ENCODE data around the gene SCNM1. TPM values are rescaled to one million over a fixed set of nuclear protein-coding genes. Genes with fewer than 3 reads are reported as not detected.

SCNM1 gene
- total and polyA plus RNA-seq, 2 experiments from 2014 or later: 27.1 to 92.3 TPM

GRCh38 chr1:151184211-151184610 is 18.3 kb downstream of the SCNM1 start:
- H2AFZ ChIP-seq: no peak overlapping the region
- Mint-ChIP-seq H3K27ac (no peak overlapping the region), H3K4me3 (no peak overlapping the region), H3K4me1 (peaks cover 7% of the 10 kb centered on the region; the same call in 2 of the 3 replicates), H3K27me3 (ENCODE audit: insufficient read depth, low read depth, poor library complexity) (peaks cover 2% of the 10 kb centered on the region), H3K36me3 (ENCODE audit: low read depth) (peaks cover 64% of the 10 kb centered on the region), H3K9me3 (no peaks in the 10 kb centered on the region)
- DNase-seq (ENCODE audit: low spot score): no peak
- 0 out of 2 replicates have a peak, but pooled peaks cover 10% of the 10 kb centered on the region for H3F3A ChIP-seq (replicated peaks; ENCODE audit: low read depth)
- no peak for ATAC-seq
- no peak overlapping the region for H3K4me2 ChIP-seq
- H3K4me1 ChIP-seq (ENCODE audit: insufficient read depth): peaks cover 3% of the 10 kb centered on the region; the same call in 1 of the 2 replicates
- no peaks in the 10 kb centered on the region for H3K27me3 ChIP-seq (ENCODE audit: insufficient read depth)
- H3K79me2 ChIP-seq (replicated peaks; ENCODE audit: insufficient read depth): peaks cover 32% of the 10 kb centered on the region
- no peak overlapping the region for H3K27ac ChIP-seq (ENCODE audit: low read depth)
- no peaks in the 10 kb centered on the region for H3K9me2 ChIP-seq (ENCODE audit: insufficient read depth)
- H4K20me1 ChIP-seq (replicated peaks; ENCODE audit: insufficient read depth): peaks cover 7% of the 10 kb centered on the region
- H3K4me3 ChIP-seq: no peak overlapping the region
- H3K36me3 ChIP-seq (ENCODE audit: insufficient read depth): peaks cover 35% of the 10 kb centered on the region
- TF ChIP-seq STAT1 (IDR thresholded peaks at IDR 0.05; ENCODE audit: unreplicated experiment) (no peak), ZNF114 (CRISPR knock-in tag; IDR thresholded peaks at IDR 0.05) (no peak), NANOG (IDR thresholded peaks at IDR 0.05; ENCODE audit: borderline replicate concordance) (no peak), REST (IDR thresholded peaks at IDR 0.05; ENCODE audit: unreplicated experiment) (no peak), ZNF462 (CRISPR knock-in tag; IDR thresholded peaks at IDR 0.05) (no peak)

All from GM23338 (cell line).